Middle frontal gyrus (tissue), 1 donor: ENCODE data around the gene ZFP3.
"Not testable (repeated sequence)": the region's sequence is repeated elsewhere in the genome, so short reads cannot be mapped to it uniquely, and the experiment has no call there.

Experiments used
- DNase-seq: peaks from one replicate; pipeline ENCODE4 v3.0.0-alpha.2; 2015; ENCODE audit warnings: low spot score; ENCODE audit errors: extremely low spot score

Gene ZFP3

GRCh38 chr17:5077275-5077674 lies 992 bp upstream of the ZFP3 start:
- DNase-seq, result not testable (repeated sequence)

GRCh38 chr17:5077781-5078105 lies 524 bp upstream of the ZFP3 start:
- no peak for DNase-seq

GRCh38 chr17:5080591-5080990 lies 2.3 kb downstream of the ZFP3 start:
- no peak for DNase-seq

DNA sequence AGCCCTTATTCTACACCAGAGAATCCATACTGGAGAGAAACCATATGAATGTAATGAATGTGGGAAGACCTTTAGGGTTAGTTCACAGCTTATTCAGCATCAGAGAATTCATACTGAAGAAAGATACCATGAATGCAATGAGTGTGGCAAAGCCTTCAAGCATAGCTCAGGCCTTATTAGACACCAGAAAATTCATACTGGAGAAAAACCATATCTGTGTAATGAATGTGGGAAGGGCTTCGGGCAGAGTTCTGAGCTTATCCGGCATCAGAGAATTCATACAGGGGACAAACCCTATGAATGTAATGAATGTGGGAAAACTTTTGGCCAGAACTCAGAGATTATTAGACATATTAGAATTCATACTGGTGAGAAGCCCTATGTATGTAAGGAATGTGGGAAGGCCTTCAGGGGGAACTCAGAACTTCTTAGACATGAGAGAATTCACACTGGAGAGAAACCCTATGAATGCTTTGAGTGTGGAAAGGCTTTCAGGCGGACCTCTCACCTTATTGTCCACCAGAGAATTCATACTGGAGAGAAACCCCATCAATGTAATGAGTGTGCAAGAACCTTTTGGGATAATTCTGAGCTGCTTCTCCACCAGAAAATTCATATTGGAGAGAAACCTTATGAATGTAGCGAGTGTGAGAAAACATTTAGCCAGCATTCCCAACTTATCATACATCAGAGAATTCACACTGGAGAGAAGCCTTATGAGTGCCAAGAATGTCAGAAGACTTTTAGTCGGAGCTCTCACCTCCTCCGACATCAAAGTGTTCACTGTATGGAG lies 14.1 kb downstream of the ZFP3 start:
- no peak for DNase-seq

DNA sequence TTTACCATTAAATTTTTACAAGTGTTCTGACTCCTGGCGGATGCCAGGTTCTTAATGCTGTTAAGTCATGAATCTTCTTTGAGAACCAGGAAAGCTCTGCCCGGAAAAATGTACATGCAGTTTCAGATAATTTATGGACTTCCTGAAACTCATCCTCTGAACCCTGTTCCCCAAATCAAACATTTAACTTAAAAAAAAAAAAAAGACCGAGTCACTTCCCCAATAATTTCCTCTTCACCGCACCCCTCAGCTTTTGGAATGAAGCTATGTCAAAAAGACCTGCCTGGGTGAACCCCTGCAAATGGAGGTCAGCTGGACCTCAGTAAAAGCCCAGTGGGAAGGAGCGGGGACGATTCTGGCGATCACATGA lies 18.4 kb downstream of the ZFP3 start:
- DNase-seq, result no peak

GRCh38 chr17:5097101-5097834 lies 19.0 kb downstream of the ZFP3 start:
- DNase-seq, result no peak

- DNase-seq, result no peak
Observed at GRCh38 chr17:5099271-5099670, 21.0 kb downstream of the ZFP3 start.

- DNase-seq, result no peak
Observed at GRCh38 chr17:5100832-5101231, 22.6 kb downstream of the ZFP3 start.

DNA sequence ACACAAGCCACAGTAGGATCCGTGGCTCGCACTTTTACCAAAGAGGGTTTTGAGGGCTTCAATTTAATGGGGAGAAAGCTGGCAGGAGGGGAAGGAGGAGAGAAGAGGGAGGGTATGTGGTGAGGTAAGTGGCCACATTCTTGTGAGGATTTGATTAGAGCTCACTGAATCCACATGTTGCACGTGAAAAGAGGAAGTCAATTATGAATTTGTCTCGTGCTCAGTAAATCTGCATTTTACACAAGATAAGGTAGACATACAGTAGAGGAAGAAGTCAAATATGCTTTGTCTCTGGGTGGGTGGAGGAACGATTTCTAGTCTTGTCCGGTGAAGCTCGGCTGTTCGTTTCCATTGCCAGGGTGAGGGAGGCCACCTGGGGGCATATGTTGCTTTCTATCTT lies 32.5 kb downstream of the ZFP3 start:
- DNase-seq, result no peak

GRCh38 chr17:5111402-5112204 lies 33.3 kb downstream of the ZFP3 start, which contains the start of gene ZNF232:
Gene ZNF232, minus strand, starts transcription at chr17:5111878. Its CDS starts 56 bp downstream, at chr17:5111822.
- DNase-seq, result peak; percentile 88

DNA sequence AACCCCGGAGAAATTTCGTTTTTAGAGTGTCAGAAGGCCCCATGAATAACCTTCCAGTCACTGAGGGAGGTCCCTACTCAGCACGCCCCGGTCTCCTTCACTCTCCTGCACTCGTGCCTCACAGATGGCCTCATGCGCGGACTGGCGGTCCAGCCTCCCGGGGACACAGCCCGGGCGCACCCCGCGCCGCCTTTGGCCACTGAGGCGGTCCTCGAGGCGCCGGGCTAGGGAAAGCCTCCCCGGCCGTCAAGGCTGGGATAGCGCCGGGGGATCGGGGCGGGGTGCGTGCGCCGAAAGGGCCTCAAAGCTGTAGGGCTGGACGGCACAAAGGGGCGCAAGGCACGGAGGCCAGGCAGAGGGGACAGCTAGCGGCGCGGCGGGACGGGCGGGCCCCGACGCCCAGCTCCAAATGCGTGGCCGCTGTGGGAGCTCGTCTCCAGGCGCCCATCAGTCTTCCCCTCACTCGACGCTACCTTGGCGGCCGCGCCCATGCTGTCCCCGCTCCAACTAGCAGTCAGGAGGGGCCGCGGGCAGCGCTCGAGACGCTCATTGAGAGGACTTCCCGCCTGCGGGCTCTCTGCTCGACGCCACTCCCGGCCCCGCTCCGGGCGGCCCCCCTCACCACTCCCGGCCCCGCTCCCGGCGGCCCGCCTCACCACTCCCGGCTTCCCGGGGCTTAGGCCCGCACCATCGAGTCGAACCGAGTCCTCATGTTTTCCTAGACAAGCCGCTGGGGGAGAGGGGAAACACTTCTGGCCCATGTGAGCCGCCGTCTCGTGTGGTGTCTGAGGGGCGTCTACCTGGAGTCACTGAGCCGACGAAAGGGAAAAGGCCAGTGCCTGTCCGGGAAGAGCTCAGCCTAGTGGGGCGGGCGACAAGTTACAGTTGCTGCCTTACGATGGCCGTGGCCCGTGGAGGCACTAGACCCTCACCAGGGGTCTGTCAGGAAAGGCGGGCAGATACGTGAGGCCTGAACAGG lies 37.7 kb downstream of the ZFP3 start, which contains the start of gene USP6:
Gene USP6, plus strand, starts transcription at position 360 of the 979 bp plus-strand sequence. CDS start 14,336 bp downstream, outside the sequence.
- no peak for DNase-seq

DNA sequence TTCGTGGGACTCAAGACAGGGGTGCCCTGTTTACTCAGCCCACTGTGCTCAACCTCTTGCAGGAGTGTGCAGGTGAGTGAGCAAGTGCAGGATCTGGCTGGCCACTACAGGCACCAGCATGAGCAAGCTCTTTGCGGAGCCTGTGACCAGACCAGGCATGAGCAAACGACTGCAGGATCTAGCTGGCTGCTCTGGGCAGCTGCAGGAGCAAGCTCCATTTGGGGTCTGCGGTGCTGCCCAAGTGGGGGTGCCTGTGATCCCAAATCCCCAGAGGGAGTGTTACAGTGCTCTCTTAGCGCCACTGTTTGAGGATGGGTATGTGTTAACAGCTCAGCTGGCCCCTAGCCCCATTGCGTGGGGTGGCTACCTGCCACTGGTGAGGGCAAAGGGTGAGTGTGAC lies 40.0 kb downstream of the ZFP3 start:
- no peak for DNase-seq

DNA sequence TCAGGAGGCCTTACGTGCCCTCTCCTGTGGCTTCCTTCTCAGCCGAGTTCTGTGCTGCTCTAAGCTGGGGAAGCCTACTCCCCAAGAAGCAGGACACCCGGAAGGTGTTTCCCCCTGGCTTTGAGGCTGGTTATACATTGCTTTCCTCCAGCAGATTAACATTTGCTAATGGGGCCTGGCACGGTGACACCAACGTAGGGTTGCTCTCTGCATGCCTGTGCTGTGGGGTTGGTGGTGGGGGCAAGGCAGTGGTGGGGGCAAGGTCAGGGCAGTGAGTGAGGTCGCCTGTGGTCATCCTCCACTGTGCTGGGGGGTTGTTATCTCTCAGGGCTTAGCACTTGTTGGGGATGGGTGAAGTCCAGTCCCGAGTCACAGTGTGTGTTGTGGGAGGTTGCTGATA lies 41.8 kb downstream of the ZFP3 start:
- DNase-seq, result no peak

GRCh38 chr17:5120436-5121185 lies 42.3 kb downstream of the ZFP3 start:
- not testable (repeated sequence) for DNase-seq

DNA sequence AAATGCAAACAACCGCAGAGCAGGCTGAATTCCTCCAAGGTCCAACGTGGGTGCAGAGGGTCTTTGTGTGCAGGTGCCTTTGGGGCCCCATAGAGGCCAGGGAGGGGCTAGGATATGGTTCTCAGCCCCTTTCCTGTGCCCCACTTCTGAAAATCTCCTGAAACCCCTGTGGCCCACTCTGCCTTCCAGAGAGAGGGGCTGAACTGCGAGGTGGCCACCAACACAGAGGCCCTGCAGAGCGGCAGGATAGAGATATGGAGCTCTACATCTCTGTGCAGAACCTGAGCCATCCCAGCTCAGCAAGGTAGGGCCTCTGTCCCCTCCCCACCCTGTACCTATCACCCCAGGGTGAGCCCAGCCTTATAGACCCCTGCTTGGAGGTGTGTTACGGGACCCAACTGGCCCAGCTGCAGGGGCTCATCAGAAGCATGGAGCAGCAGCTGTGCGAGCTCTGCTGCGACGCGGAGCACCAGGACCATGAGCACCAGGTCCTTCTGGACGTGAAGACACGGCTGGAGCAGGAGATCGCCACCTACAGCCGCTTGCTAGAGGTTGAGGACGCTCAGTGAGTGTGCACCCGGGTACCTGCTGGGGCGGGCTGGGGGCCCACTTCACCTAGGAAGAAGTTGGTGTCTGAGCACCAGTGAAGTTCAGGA lies 43.0 kb downstream of the ZFP3 start:
- no peak for DNase-seq

- DNase-seq, result not testable (repeated sequence)
Observed at GRCh38 chr17:5122056-5122455, 43.8 kb downstream of the ZFP3 start.

DNA sequence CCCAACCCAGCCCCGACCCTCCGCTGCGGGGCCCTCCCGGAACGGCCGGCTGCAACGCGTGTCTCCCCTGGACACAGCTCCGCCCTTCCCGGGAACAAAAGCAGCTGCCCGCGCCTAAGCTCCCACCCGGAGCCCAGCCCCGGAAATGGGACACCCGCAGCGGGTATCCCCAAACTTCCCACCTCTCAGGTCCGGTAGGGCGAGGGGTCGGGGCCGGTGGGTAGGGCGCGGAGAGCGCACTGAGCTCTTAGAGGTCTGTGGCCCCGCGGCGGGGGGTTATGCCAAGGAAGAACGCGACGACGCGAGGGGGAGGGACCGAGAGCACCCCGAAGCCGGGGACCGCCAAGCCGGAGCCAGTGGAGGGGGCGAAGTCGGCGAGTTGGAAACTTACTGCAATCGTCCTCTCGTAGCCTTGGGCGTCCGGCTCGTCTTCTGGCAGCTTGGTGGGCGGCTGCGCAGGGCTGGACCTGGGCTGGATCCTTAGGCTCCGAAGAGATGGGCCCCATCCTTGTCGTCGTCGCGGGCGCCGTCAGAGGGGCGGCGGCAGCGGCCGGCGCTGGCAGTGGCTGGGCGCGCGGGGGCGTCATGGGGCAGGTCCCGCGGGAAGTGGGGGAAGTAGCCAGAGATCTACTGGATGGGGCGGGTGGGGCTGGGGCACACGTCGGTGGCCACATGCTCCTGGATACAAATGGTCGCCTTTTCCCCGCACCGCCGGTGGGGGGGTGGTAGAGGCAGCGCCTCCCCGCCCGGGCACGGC lies 44.5 kb downstream of the ZFP3 start:
- DNase-seq, result no peak

- no peak for DNase-seq
Observed at GRCh38 chr17:5123343-5124124, 45.3 kb downstream of the ZFP3 start.
